ENCODE measurements around the gene GARIN1A.
"Not testable (repeated sequence)": the region's sequence is repeated elsewhere in the genome, so short reads cannot be mapped to it uniquely, and the experiment has no call there.

Gene GARIN1A

DNA sequence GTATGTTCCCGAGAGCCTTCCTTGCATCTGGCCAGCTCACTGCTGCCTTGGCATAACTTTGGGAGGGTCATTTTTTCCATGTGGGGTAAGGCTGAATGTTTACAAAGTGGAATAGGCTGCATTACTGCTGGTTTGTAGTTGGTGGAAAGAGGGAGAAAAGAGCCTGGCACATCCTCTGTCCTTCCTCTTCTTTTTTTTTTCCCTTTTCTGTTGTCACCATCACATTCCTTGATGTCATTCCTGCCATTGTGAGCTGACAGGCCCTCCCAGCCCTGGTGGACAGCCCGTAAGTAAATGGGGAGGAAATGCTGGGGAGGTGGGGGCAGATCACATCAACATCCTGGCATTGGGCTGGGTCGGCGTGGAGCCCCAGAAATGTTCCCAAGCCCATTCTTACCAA is at the start of gene GARIN1A:
TSS of gene GARIN1A (plus strand) at position 301 of the 400 bp plus-strand sequence. CDS start 106 bp downstream, outside the sequence.
- DNase-seq, result no peak

DNA sequence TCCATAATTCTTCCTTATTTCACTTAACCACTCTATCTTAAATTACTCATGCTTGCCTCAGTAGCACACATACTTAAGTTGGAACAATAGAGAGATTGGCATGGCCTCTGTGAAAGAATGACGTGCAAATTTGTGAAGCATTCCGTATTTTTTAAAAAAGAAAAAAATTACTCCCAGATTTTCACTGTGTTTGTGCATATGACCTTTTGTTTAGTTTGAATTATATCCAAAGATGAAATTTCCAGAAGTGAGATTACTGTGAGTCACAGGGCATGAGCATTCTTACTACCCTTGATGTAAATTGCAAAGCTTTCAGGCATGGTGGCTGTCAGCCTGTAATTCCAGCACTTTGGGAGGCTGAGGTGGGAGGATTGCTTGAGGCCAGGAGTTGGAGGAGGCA is 45.0 kb upstream of the GARIN1A start:
- not testable (repeated sequence) for DNase-seq

DNA sequence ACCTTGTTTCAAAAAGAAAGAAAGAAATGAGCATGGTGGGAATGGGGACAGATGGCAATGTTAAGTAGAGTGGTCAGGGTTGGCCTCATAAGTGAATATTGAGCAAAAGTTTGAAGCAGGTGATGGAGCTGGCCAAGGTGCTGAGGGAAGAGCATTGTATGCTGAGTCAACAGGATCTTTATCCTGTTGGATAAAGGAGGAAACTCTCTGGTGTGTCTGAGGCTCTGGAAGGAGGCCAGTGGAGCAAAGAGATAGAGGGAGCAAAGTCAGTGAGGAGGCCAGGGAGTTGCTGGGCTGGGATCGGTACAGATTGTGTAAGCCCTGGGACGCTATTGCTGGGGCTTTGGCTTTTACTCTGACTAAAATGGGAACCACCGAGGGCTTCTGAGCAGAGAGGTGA is 38.2 kb upstream of the GARIN1A start:
- DNase-seq, result not testable (repeated sequence)

DNA sequence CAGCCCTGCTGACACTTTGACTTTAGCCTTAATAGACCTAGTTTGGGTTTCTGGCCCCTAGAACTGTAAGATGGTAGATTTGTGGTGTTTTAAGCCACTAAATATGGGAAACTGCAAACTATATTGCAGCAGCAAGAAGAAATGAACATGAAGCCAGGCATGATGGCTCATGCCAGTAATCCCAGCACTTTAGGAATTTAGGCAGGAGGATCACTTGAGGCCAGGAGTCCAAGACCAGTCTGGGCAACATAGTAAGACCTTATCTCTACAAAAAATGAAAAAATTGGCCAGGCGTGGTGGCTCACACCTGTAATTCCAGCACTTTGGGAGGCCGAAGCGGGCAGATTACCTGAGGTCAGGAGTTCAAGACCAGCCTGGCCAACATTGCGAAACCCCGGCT is 26.9 kb upstream of the GARIN1A start:
- not testable (repeated sequence) for DNase-seq

DNA sequence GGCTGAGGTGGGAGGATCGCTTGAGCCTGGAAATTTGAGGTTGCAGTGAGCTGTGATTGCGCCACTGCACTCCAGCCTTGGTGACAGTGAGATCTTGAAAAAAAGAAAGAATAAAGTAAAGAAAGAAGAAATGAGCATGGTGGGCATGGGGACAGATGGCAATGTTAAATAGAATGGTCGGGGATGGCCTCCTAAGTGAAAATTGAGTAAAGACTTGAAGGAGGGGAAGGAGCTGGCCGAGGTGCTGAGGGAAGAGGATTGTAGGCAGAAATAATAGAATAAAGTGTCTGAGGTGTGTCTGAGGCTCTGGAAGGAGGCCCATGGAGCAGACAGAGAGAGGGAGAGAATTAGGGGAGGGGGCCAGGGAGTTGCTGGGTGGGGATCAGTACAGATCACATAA is 26.2 kb upstream of the GARIN1A start:
- not testable (repeated sequence) for DNase-seq

DNA sequence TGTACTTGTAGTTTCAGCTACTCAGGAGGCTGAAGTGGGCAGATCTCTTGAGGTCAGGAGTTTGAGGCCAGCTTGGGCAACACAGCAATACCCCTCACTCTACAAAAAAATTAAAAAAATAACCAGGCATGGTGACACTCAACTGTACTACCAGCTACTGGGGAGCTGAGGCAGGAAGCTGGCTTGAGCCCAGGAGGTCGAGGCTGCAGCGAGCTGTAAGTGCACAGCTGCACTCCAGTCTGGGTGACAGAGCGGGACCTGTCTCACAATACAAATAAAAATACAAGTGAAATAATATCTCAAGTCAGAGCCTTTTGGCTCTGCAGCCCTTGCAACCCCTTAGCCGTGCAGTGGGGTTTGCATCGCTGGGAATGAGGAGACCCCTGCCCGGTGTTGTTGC is 25.2 kb upstream of the GARIN1A start:
- DNase-seq, result not testable (repeated sequence)

DNA sequence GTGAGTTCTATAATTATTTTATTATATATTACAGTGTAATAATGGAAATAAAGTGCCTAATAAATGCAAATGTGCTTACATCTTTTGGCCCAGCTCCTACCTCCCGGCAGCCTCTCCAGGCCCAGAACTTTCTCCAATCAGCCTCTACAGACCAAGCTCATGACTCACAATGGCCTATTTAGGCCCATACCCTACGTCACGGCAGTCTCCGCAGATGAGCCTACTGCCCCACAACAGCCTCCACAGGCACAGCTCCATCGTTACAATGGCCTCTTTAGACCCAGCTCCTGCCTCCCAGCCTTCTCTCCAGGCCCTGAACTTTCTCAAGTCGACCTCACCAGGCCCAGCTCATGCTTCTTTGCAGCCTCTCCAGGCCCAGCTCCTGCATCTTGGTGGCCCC is 21.0 kb upstream of the GARIN1A start:
- DNase-seq, result not testable (repeated sequence)

DNA sequence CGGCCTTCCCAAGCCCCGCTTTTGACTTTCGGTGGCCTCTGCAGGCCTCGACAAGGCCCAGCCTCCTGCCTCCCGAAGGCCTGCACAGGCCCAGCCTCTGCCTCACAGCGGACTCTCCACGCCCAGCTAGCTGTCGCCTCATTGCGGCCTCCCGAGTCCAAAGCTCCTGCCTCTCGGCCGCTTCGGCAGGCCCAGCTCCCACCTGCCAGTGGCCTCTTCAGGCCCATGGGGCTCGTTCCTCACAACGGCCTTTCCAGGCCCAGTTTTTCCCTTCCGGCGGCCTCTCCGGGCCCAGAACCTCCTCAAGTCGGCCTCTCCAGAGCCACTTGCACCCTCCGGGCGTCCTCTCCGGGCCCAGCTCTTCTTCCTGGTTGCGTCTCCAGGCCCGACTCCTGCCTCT is 19.5 kb upstream of the GARIN1A start:
- not testable (repeated sequence) for DNase-seq

DNA sequence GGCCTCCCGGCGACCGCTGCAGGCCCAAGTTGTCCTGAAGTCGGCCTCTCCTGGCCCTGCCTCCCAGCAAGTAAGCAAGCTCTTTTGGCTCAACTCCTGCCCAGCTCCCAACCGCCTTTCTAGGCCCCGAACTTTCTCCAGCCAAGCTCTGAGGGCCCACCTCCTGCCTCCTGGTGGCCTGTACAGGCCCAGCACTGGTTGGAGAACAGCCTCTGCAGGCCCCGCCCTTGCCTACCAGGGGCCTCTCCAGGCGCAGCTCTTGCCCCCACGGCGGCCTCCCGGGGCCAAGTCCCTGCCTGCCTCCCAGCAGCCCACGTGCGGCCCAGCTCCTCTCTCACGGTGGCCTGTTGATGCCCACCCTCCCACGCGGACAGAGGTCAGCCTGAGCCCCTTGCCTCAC is 18.9 kb upstream of the GARIN1A start:
- not testable (repeated sequence) for DNase-seq

DNA sequence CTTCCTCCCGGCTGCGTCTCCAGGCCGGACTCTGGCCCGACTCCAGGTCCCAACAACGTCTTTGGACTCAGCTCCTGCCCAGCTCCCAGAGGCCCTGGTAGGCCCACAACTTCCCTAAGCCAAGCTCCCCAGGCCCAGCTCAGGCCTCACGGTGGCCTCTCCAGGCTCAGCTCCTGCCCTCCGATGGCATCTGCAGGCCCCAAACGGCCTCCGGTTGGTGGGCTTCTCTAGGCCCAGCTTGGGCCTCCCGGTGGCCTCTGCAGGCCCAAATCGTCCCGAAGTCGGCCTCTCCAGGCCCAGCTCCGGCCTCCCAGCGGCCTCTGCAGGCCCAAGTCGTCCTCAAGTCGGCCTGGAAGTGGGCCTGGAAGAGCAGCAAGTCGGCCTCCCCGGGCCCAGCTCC is 18.0 kb upstream of the GARIN1A start:
- DNase-seq, result not testable (repeated sequence)

DNA sequence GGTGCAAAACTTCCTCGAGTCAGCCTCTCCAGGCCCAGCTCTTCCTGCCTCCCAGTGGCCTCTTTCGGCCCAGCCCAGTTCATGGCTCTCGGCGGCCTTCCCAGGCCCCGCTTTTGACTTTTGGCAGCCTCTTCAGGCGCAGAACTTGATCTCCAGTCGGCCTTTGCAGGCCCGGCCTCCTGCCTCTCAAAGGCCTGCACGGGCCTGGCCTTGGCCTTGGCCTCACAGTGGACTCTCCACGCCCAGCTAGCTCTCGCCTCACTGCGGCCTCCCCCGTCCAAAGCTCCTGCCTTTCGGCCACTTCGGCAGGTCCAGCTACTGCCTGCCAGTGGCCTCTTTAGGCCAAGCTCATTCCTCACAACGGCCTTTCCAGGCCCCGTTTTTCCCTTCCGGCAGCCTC is 17.6 kb upstream of the GARIN1A start:
- DNase-seq, result not testable (repeated sequence)

DNA sequence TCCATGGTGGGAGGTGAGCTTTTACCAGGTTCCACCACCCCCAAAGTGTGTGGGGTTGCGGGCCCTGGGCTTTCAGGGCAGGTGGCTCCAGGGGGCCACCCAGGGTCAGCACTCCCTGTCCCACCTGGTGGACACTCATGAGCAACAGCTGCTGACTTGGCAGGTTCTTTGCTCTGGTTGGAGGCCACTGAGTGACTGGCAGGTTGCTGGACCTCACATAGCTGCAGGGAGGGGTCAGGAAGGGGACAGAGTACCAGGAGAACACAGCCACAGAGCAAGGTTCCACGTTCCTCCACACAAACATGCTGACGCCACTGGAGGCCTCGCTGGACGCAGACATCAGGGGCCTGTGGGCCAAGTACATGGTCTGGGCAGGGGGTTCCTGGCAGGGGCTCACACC is 13.7 kb upstream of the GARIN1A start:
- not testable (repeated sequence) for DNase-seq

DNA sequence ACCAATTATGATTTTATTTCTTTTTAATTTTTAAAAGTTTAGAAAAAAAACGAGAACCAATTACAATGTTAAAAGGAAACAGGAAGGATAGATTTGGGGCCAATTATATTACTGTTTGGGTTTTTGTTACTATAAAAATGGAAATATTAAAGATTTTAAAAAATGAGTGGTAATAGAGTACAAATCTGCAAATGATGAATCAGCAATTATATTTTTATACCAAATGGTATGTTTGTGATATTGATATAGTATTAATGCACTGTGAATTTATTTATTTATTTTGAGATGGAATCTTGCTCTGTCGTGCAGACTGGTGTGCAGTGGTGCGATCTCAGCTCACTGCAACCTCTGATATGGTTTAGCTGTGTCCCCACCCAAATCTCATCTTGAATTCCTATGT is 11.5 kb upstream of the GARIN1A start:
- DNase-seq, result no peak

DNA sequence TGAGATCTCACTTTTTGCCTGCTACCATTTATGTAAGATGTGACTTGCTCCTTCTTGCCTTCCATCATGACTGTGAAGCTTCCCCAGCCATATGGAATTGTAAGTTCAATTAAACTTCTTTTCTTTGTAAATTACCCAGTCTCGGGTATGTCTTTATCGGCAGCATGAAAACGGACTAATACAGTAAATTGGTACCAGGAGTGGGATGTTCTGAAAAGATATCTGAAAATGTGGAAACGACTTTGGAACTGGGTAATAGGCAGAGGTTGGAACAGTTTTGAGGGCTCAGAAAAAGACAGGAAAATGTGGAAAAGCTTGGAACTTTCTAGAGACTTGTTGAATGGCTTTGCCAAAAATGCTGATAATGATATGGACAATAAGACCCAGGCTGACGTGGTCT is 10.6 kb upstream of the GARIN1A start:
- DNase-seq, result no peak

DNA sequence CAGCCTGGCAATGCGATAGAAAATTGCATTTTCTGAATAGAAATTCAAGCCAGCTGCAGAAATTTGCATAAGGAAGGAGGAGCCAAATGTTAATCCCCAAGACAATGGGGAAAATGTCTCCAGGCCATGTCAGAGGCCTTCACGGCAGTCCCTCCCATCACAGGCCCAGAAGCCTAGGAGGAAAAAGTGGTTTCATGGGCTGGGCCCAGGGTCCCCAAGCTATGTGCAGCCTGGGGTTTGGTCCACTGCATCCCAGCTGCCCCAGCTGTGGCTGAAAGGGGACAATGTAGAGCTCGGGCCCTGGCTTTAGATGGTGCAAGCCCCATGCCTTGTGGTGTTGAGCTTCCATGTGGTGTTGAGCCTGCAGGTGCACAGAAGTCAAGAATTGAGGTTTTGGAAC is 10.0 kb upstream of the GARIN1A start:
- no peak for DNase-seq

DNA sequence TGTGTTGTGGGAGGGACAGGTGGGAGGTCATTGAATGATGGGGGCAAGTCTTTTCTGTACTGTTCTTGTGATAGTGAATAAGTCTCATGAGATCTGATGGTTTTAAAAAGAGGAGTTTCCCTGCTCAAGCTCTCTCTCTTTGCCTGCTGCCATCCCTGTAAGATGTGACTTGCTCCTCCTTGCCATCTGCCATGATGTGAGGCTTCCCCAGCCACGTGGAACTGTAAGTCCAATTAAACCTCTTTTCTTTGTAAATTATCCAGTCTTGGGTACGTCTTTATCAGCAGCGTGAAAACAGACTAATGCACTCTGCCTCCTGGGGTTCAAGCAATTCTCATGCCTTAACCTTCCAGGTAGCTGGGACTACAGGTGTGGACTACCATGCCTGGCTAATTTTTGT is 8.9 kb upstream of the GARIN1A start:
- not testable (repeated sequence) for DNase-seq

DNA sequence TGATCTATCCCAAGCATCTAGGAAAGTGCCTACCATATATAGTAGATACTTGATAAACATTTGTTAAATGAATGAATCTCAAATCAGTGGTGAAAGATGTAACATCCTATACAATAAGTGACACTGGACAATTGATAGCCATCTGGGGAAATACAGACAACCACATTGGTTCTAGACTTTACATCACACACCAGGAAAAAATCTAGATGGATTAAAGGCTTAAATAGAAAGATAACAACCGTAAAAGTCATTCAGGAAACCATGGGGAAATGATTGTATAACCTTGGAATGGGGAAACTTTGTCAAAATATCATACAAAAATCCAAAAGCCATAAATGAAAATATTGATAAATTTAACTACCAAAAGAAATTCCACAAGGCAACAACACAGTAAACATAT is 7.0 kb upstream of the GARIN1A start:
- DNase-seq, result no peak

DNA sequence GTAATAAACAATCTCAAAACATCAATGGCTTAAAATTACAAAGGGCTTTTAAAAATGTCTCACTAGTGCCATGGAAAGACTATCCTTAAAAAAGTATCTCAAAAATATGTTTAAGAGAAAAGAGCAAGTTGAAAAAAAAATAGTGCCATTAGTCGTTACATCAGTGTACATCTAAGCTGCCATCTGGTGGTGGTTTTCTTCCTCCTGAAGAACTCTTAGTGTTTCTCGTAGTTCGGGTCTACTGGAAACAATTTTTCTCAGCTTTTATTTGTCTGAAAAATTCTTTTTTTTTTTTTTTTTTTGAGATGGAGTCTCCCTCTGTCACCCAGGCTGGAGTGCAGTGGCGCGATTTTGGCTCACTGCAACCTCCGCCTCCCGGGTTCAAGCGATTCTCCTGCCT is 5.9 kb upstream of the GARIN1A start:
- DNase-seq, result no peak

DNA sequence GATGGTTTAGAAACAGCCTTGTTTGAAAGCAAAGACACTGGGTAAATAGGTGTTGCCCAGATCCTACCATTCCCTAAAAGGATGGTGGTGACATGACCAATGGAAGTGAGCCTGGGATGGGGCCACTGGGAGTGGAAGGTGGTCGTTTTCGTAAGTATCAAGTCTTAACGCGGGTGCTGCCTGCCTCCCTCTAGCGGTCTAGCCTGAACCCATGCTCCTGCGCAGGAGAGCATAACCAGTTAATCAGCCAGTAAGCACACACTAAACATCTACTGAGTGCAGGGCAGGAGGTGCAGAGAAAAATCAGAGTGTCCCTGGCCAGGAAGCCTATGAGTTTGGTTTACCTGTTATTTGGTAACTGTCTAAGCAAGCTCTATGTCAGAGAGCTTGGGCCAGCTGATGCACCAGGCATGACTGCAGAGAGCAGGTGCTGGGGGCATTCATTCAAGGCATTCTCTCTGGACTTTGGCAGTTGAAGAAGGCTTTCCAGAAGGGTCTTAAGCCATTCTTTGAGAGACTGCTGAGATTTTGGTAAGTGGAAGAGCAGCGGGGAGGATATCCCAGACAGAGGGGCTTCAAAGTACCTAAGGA is 930 bp downstream of the GARIN1A start:
- DNase-seq, result no peak

DNA sequence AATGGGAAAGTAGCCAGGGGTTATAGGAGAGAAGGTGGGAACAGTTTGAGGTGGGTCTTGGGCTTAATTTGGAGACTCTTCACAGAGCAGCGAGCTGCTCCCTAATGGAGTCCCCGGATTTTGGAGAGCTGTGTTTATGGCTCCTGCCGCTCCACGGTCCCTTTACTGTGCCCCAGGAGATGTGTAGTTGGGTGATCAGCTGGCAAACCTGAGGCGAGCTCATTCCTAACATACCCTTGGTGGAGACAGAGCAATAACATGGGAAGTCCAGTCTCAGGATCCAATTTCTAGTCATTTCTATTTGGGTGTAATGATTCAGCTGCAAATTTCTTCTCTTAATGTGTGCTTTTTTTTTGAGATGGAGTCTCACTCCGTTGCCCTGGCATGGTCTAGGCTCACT is 1.5 kb downstream of the GARIN1A start:
- DNase-seq, result no peak

DNA sequence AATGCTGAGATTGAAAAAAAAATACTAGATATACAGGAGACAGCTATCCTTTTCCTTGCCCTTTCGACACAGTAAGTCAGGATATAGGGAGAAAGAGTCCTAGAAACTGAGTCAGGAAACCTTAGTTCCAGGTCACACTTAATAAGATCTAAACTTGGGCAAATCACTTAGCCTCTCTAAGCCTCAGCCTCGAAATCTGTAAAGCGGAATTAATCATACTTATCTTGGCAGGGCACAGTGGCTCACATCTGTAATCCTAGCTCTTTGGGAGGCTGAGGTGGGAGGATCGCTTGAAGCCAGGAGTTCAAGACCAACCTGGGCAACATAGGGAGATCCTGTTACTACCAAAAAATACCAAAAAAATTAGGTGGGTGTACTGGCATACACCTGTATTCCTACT is 4.6 kb downstream of the GARIN1A start:
- DNase-seq, result no peak

DNA sequence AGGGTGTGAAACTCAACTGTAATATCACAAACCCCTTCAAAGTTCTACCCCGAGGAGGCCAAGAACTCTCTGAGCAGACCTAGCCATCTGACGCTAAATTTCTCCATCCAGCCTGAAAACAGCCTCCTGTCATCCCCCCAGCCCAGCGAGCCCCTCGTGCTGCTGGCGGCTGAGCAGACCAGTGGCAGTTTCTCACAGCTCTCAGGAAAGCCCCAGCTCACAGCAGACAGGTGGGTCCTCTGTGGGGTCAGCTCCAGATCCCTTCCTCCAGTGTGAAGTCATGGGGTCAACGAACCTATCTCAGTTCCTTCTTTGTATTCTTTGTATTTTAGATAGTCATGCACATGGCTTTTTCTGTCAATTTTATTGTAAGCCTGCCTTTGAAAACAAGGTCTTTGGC is 7.8 kb downstream of the GARIN1A start:
- no peak for DNase-seq

DNA sequence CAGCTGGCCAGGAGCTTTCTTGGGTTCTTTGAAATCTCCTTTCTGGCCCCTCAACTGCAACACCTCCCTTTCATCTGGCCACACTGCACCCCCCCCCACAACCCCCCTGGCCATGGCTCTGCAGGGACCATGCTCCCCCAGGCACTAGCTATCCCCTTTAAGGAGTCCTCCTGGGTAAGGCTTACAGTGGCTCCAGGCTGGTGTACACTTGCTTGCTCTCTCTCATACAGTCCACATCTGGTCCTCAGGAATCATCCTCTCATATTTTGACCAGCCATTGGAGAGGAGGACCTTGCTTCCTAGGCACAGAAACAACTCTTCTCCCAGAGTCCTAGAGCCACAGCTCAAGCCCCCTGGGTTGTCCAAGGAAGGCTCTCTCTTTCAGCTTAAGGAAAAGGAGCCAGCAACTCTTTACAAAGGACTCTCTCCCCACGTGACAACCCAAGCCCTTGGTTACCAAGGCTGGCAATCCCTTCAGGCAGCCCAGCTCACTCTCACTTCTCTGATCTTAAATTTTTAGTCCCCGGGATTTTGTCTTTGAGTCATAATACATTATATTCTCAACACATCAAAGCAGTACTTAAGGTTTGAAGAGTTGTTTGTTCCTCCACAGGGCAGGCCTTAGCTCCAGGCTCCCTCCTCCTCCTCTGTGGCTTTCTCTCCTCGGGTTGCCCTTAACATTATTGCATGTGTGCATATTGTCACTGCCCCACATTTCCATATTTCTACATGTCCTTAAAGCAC is 9.9 kb downstream of the GARIN1A start:
- DNase-seq, result no peak

DNA sequence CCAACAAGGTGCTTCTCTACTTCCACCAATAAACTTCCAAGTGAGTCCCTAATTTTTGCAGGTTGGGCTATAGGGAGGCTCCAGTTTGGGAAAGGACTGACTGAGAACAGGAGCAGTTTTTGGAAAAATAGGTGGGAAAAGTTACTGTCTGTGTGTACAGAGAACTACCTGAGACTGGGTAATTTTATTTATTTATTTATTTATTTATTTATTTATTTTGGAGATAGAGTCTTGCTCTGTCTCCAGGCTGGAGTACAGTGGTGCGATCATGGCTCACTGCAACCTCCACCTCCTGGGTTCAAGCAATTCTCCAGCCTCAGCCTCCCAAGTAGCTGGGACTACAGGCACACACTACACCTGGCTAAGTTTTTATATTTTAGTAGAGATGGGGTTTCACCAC is 11.2 kb downstream of the GARIN1A start:
- DNase-seq, result not testable (repeated sequence)

DNA sequence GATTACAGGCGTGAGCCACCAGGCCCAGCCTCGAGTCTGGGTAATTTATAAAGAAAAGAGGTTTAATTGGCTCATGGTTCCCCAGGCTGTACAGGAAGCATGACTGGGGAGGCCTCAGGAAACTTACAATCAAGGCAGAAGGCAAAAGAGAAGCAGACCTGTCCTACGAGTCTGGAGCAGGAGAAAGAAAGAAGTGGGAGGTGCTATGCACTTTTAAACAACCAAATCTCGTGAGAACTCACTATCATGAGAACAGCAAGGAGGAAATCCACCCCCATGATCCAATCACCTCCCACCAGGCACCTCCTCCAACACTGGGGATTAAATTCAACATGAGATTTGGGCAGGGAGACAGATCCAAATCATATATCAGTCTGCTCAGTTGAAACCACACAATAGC is 11.6 kb downstream of the GARIN1A start:
- DNase-seq, result not testable (repeated sequence)

Measured in right forelimb (tissue), 1 donor.